ENCODE results near the gene SYNRG. TPM values are rescaled to one million over a fixed set of nuclear protein-coding genes. Genes with fewer than 3 reads are reported as not detected.

The SYNRG gene
- total RNA-seq, 3 donors from 2014 or later (not counting 1 experiment from before 2014, with no cell fraction given), result 82.1 to 137 (median 88.2) TPM

DNA sequence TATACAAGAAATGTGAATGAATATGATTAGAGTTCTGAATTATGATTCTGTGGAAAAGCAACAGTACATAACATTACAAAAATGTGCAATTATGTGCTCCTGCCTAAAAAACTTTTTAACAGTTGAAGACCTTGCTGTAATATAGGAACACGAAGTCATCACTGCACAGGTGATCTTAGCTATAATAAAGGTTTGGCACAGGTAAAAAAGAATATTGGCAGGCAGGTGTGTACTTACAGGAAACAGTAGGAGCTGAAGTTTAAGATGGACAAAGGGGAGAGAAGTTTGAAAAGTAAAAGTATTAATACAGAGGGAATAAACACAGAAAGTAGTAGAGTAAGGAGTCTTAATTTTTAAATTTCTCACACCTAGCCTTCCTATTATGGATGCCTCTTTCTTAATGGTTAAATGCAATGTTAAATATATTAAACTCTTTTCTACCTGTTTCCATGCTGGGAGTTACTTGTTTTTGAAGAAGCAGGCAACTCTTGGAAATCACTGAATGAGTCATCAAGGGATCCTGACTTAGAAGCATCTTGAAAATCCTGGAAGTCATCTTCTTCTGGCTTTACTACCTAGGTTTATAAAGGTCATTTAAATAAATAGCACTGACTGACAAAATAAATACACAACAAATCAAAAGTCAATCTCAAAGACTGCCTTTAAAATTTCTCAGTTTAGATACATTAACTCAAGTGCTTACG is 40.7 kb downstream of the SYNRG start:
- peak overlapping the region in 1 of 2 donors; percentile 6 for H3K27ac Mint-ChIP-seq
- Histone ChIP-seq H3K4me3 (ENCODE audit: low read length) (no peak overlapping the region), H3K27me3 (ENCODE audit: control insufficient read depth, insufficient read depth, low read length) (no peaks in the 10 kb centered on the region), H3K4me1 (ENCODE audit: control insufficient read depth, insufficient read depth, low read length) (no peaks in the 10 kb centered on the region), H3K9me3 (ENCODE audit: control insufficient read depth, insufficient read depth, low read length) (no peaks in the 10 kb centered on the region), H3K27ac (ENCODE audit: low read length) (no peak overlapping the region), H3K36me3 (ENCODE audit: control insufficient read depth, insufficient read depth, low read length) (peaks cover 71% of the 10 kb centered on the region)
- H3K4me1 Mint-ChIP-seq, result peaks cover 14 to 21% of the 10 kb centered on the region in 2 donors
- TF ChIP-seq, protein P1, sequence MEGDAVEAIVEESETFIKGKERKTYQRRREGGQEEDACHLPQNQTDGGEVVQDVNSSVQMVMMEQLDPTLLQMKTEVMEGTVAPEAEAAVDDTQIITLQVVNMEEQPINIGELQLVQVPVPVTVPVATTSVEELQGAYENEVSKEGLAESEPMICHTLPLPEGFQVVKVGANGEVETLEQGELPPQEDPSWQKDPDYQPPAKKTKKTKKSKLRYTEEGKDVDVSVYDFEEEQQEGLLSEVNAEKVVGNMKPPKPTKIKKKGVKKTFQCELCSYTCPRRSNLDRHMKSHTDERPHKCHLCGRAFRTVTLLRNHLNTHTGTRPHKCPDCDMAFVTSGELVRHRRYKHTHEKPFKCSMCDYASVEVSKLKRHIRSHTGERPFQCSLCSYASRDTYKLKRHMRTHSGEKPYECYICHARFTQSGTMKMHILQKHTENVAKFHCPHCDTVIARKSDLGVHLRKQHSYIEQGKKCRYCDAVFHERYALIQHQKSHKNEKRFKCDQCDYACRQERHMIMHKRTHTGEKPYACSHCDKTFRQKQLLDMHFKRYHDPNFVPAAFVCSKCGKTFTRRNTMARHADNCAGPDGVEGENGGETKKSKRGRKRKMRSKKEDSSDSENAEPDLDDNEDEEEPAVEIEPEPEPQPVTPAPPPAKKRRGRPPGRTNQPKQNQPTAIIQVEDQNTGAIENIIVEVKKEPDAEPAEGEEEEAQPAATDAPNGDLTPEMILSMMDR (IDR thresholded peaks at IDR 0.05), result no peak
- no peaks in the 10 kb centered on the region for H3K27me3 Mint-ChIP-seq (ENCODE audit: low read depth in 2 of 2)
- no peaks in the 10 kb centered on the region for H3K9me3 Mint-ChIP-seq
- H3K4me3 Mint-ChIP-seq, result no peak overlapping the region
- H3K36me3 Mint-ChIP-seq, result peaks cover 12% of the 10 kb centered on the region
- WGBS (ENCODE audit: insufficient coverage), result 100% methylated on average over 2 of the region's 2 CpGs
- DNase-seq (no peak), ATAC-seq (no peak)
- intact Hi-C loops (cut with micrococcal nuclease), result no loop called here

GRCh38 chr17:37567538-37567937 is 41.7 kb downstream of the SYNRG start:
- Mint-ChIP-seq H3K4me1 (peaks cover 9 to 15% of the 10 kb centered on the region in 2 donors), H3K27me3 (ENCODE audit: low read depth in 2 of 2) (no peaks in the 10 kb centered on the region), H3K4me3 (no peak overlapping the region), H3K9me3 (no peaks in the 10 kb centered on the region), H3K36me3 (peaks cover 9% of the 10 kb centered on the region), H3K27ac (no peak overlapping the region)
- no peak for DNase-seq
- intact Hi-C loops (cut with micrococcal nuclease), result no loop called here
- 98% methylated on average over 4 of the region's 4 CpGs for WGBS (ENCODE audit: insufficient coverage)
- Histone ChIP-seq H3K36me3 (ENCODE audit: control insufficient read depth, insufficient read depth, low read length) (peaks cover 68% of the 10 kb centered on the region), H3K9me3 (ENCODE audit: control insufficient read depth, insufficient read depth, low read length) (no peaks in the 10 kb centered on the region), H3K4me3 (ENCODE audit: low read length) (no peak overlapping the region), H3K27me3 (ENCODE audit: control insufficient read depth, insufficient read depth, low read length) (no peaks in the 10 kb centered on the region), H3K27ac (ENCODE audit: low read length) (no peak overlapping the region), H3K4me1 (ENCODE audit: control insufficient read depth, insufficient read depth, low read length) (no peaks in the 10 kb centered on the region)
- TF ChIP-seq, protein P1 (IDR thresholded peaks at IDR 0.05), result no peak
- no peak for ATAC-seq

DNA sequence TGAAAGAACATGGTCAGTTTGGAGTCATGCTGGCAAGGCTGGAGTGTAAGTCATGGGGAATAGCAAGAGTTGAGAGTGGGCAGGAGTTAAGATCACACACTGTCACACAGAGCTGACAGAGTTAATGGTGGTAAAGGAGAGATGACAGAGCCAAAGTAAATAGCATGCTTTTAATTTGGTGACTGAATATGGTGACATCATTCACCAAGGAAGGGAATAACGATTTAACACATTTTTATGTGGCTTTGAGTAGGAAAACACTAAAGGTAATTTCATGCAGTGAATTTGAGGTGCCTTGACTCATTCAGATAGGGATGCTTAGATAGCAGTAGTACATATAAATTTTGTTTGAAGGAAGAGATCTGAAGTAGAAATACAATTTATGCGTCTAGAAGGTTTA is 42.1 kb downstream of the SYNRG start:
- no peak for ATAC-seq
- Histone ChIP-seq H3K36me3 (ENCODE audit: control insufficient read depth, insufficient read depth, low read length) (peaks cover 68% of the 10 kb centered on the region), H3K4me1 (ENCODE audit: control insufficient read depth, insufficient read depth, low read length) (no peaks in the 10 kb centered on the region), H3K27me3 (ENCODE audit: control insufficient read depth, insufficient read depth, low read length) (no peaks in the 10 kb centered on the region), H3K27ac (ENCODE audit: low read length) (no peak overlapping the region), H3K4me3 (ENCODE audit: low read length) (no peak overlapping the region), H3K9me3 (ENCODE audit: control insufficient read depth, insufficient read depth, low read length) (no peaks in the 10 kb centered on the region)
- no peak for DNase-seq
- Mint-ChIP-seq H3K4me1 (peaks cover 13 to 16% of the 10 kb centered on the region in 2 donors), H3K27ac (no peak overlapping the region), H3K4me3 (no peak overlapping the region), H3K9me3 (no peaks in the 10 kb centered on the region), H3K27me3 (ENCODE audit: low read depth in 2 of 2) (no peaks in the 10 kb centered on the region), H3K36me3 (peaks cover 13% of the 10 kb centered on the region)
- TF ChIP-seq, protein P1 (IDR thresholded peaks at IDR 0.05), result no peak
- 83% methylated on average over 1 of the region's 2 CpGs for WGBS (ENCODE audit: insufficient coverage)
- intact Hi-C loops (cut with micrococcal nuclease), result no loop called here

- TF ChIP-seq, protein P1 (IDR thresholded peaks at IDR 0.05), result no peak
- Mint-ChIP-seq H3K27ac (peak overlapping the region; percentile 33 to 49), H3K36me3 (peaks cover 16% of the 10 kb centered on the region), H3K27me3 (ENCODE audit: low read depth in 2 of 2) (no peaks in the 10 kb centered on the region), H3K4me1 (peaks cover 14 to 19% of the 10 kb centered on the region in 2 donors), H3K4me3 (no peak overlapping the region), H3K9me3 (no peaks in the 10 kb centered on the region)
- Histone ChIP-seq H3K27ac (ENCODE audit: low read length) (no peak overlapping the region), H3K4me3 (ENCODE audit: low read length) (no peak overlapping the region), H3K4me1 (ENCODE audit: control insufficient read depth, insufficient read depth, low read length) (no peaks in the 10 kb centered on the region), H3K9me3 (ENCODE audit: control insufficient read depth, insufficient read depth, low read length) (no peaks in the 10 kb centered on the region), H3K36me3 (ENCODE audit: control insufficient read depth, insufficient read depth, low read length) (peaks cover 72% of the 10 kb centered on the region), H3K27me3 (ENCODE audit: control insufficient read depth, insufficient read depth, low read length) (no peaks in the 10 kb centered on the region)
- no peak for DNase-seq
- ATAC-seq, result no peak
- 95% methylated on average over 3 of the region's 3 CpGs for WGBS (ENCODE audit: insufficient coverage)
- intact Hi-C loops (cut with micrococcal nuclease), result no loop called here
Measured at GRCh38 chr17:37564252-37564651, 45.0 kb downstream of the SYNRG start.
